Caco-2 (cell line): ENCODE results near the gene TPSG1. TPM values are rescaled to one million over a fixed set of nuclear protein-coding genes. Genes with fewer than 3 reads are reported as not detected.
"Not testable (repeated sequence)": the region's sequence is repeated elsewhere in the genome, so short reads cannot be mapped to it uniquely, and the experiment has no call there.

Experiments
- BruUV-seq: library from RNA; stranded (reverse); fragments of 400-500 nt; replicated peaks from 2 replicates; lab custom pipeline; 2021; lab: Mats Ljungman, UMichigan
- CTCF ChIA-PET: fragments of 300-600 bp; sonication (Branson Sonifier 250); formaldehyde crosslinking; loops from one replicate; lab custom pipeline; 2022; ENCODE audit warnings: antibody characterized with exemption; lab: Charles Lee
- POLR2A ChIA-PET: fragments of 300-600 bp; sonication (Branson Sonifier 250); formaldehyde crosslinking; loops from one replicate; lab custom pipeline; 2022; ENCODE audit warnings: antibody characterized with exemption; lab: Charles Lee
- DNase-seq, 2 experiments: peaks; one replicate each; pipeline versions ENCODE4 v3.0.0 to v3.0.0-alpha.2; 2020 to 2022
- H3K27me3 ChIP-seq: replicated peaks from 2 replicates; pipeline ENCODE4 v1.6.0; 2011; ENCODE audit warnings: low read length; ENCODE audit not compliant: control insufficient read depth, insufficient read depth
- H3K36me3 ChIP-seq: 2 replicates; pipeline ENCODE4 v1.5.1; 2011; ENCODE audit warnings: low read length; ENCODE audit not compliant: control insufficient read depth, insufficient read depth
- H3K4me1 ChIP-seq: fragments of 250-450 bp; sonication (Bioruptor Pico); 2 replicates; pipeline ENCODE4 v1.5.1; 2020; ENCODE audit warnings: mild to moderate bottlenecking
- H3K4me3 ChIP-seq: 2 replicates; pipeline ENCODE4 v1.5.1; 2011; ENCODE audit warnings: low read depth, mild to moderate bottlenecking, control low read depth, low read length
- H3K9me3 ChIP-seq: fragments of 250-450 bp; sonication (Bioruptor Pico); 2 replicates; pipeline ENCODE4 v1.5.1; 2020; ENCODE audit warnings: mild to moderate bottlenecking, moderate library complexity
- H3K27ac Mint-ChIP-seq: one replicate; pipeline ENCODE4 v1.8.0; 2022; ENCODE audit warnings: mixed read lengths; ENCODE audit not compliant: unreplicated experiment
- H3K27me3 Mint-ChIP-seq: one replicate; pipeline ENCODE4 v1.8.0; 2022; ENCODE audit warnings: mixed read lengths; ENCODE audit not compliant: insufficient read depth, unreplicated experiment
- H3K36me3 Mint-ChIP-seq: one replicate; pipeline ENCODE4 v1.8.0; 2022; ENCODE audit warnings: mild to moderate bottlenecking, mixed read lengths; ENCODE audit not compliant: insufficient read depth, unreplicated experiment
- H3K4me1 Mint-ChIP-seq: one replicate; pipeline ENCODE4 v1.8.0; 2022; ENCODE audit warnings: low read depth, mixed read lengths; ENCODE audit not compliant: unreplicated experiment
- H3K4me3 Mint-ChIP-seq: one replicate; pipeline ENCODE4 v1.8.0; 2022; ENCODE audit warnings: mild to moderate bottlenecking, moderate library complexity, mixed read lengths; ENCODE audit not compliant: unreplicated experiment
- H3K9me3 Mint-ChIP-seq: one replicate; pipeline ENCODE4 v1.8.0; 2022; ENCODE audit warnings: mixed read lengths; ENCODE audit not compliant: unreplicated experiment
- intact Hi-C: fragments of 100-400 bp; cut with micrococcal nuclease; formaldehyde crosslinking; loops from one replicate; pipeline ENCODE4 v1.10.0; 2022; ENCODE audit not compliant: unreplicated experiment
- total RNA-seq: library from RNA; stranded (reverse); gene quantifications from 2 replicates; pipeline ENCODE4 v1.2.3, GENCODE V29; 2022
- TF ChIP-seq, protein P1 (sequence below), 2 experiments: fragments of 200-600 bp in 1 of 2; IDR thresholded peaks; 1 replicate in 1 of 2; 2 replicates in 1 of 2; pipeline versions ENCODE4 v1.5.1 to v1.8.0; 2011 to 2022; ENCODE audit warnings: antibody characterized with exemption in 1 of 2, control low read depth in 1 of 2, inconsistent platforms in 1 of 2, low read depth in 1 of 2, low read length in 1 of 2, mild to moderate bottlenecking in 1 of 2, moderate library complexity in 1 of 2; ENCODE audit not compliant: insufficient read depth in 1 of 2, severe bottlenecking in 1 of 2, unreplicated experiment in 1 of 2

Gene TPSG1
- total RNA-seq, 1 experiment from 2014 or later = not detected

- H3K27ac Mint-ChIP-seq = no peak overlapping the region
- Histone ChIP-seq H3K9me3 (no peaks in the 10 kb centered on the region), H3K36me3 (no peaks in the 10 kb centered on the region), H3K4me1 (no peaks in the 10 kb centered on the region), H3K4me3 (no peak overlapping the region), H3K27me3 (no peaks in the 10 kb centered on the region)
- H3K9me3 Mint-ChIP-seq = no peaks in the 10 kb centered on the region
- peak in 1 of 2 experiments; percentile 25 for DNase-seq
- ChIA-PET POLR2A (no interaction called here), CTCF (interaction anchor here (1.0 kb wide), 1 partner anchor 87 kb away, joined by 3 read pairs; no protein-coding TSS in a partner anchor)
- no peak overlapping the region for H3K4me3 Mint-ChIP-seq
- no peaks in the 10 kb centered on the region for H3K36me3 Mint-ChIP-seq
- no peaks in the 10 kb centered on the region for H3K4me1 Mint-ChIP-seq
- intact Hi-C loops = no loop called here
- TF ChIP-seq, protein P1, sequence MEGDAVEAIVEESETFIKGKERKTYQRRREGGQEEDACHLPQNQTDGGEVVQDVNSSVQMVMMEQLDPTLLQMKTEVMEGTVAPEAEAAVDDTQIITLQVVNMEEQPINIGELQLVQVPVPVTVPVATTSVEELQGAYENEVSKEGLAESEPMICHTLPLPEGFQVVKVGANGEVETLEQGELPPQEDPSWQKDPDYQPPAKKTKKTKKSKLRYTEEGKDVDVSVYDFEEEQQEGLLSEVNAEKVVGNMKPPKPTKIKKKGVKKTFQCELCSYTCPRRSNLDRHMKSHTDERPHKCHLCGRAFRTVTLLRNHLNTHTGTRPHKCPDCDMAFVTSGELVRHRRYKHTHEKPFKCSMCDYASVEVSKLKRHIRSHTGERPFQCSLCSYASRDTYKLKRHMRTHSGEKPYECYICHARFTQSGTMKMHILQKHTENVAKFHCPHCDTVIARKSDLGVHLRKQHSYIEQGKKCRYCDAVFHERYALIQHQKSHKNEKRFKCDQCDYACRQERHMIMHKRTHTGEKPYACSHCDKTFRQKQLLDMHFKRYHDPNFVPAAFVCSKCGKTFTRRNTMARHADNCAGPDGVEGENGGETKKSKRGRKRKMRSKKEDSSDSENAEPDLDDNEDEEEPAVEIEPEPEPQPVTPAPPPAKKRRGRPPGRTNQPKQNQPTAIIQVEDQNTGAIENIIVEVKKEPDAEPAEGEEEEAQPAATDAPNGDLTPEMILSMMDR (IDR thresholded peaks at IDR 0.05; ENCODE audit: insufficient read depth in 1 of 2, low read depth in 1 of 2, low read length in 1 of 2, severe bottlenecking in 1 of 2, unreplicated experiment in 1 of 2) = no peak
- no peaks in the 10 kb centered on the region for H3K27me3 Mint-ChIP-seq
- BruUV-seq = no TSS peak
Observed at GRCh38 chr16:1193143-1193824, 31.8 kb downstream of the TPSG1 start.

DNA sequence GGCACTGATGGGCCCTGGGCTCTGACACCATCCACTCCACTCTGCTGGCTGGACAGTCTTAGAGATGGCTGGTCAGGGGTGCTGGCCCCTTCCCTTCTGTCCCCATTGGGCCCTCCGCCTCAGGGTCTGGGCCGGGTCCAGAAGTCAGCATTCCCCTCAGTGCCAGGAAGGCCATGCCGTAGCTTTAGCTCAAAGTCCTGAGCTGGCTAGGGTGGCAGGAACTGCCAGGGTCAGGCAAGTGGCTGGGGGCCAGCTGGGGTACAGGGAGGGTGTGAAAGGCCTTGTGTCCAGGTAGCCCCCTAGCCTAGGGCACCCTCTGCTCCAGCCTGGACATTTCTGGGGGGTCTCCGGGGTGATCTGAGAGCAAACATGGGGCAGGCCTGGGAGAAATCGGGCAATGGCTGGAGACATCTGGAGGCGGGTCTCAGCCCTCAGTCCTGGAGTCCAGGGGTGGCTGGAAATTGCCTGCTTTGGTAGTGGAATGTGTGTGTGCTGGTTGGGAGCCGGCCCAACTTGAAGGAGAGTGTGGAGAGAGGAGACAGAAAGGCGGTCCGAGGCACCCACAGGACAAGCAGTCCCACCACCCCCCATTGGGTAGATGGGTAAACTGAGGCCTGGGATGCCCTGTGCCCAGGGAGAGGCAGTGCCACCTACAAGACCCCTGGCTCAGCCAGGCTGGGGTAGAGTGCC is 32.5 kb downstream of the TPSG1 start:
- no TSS peak for BruUV-seq
- H3K4me3 Mint-ChIP-seq = no peak overlapping the region
- ChIA-PET POLR2A (no interaction called here), CTCF (no interaction called here)
- intact Hi-C loops = no loop called here
- no peaks in the 10 kb centered on the region for H3K9me3 ChIP-seq
- TF ChIP-seq, protein P1 (IDR thresholded peaks at IDR 0.05; ENCODE audit: insufficient read depth in 1 of 2, low read depth in 1 of 2, low read length in 1 of 2, severe bottlenecking in 1 of 2, unreplicated experiment in 1 of 2) = no peak
- H3K36me3 ChIP-seq = no peaks in the 10 kb centered on the region
- no peaks in the 10 kb centered on the region for H3K4me1 ChIP-seq
- H3K27ac Mint-ChIP-seq = no peak overlapping the region
- no peaks in the 10 kb centered on the region for H3K27me3 ChIP-seq
- no peak for DNase-seq
- H3K36me3 Mint-ChIP-seq = no peaks in the 10 kb centered on the region
- H3K4me1 Mint-ChIP-seq = no peaks in the 10 kb centered on the region
- no peaks in the 10 kb centered on the region for H3K27me3 Mint-ChIP-seq
- H3K9me3 Mint-ChIP-seq = no peaks in the 10 kb centered on the region
- H3K4me3 ChIP-seq = no peak overlapping the region

DNA sequence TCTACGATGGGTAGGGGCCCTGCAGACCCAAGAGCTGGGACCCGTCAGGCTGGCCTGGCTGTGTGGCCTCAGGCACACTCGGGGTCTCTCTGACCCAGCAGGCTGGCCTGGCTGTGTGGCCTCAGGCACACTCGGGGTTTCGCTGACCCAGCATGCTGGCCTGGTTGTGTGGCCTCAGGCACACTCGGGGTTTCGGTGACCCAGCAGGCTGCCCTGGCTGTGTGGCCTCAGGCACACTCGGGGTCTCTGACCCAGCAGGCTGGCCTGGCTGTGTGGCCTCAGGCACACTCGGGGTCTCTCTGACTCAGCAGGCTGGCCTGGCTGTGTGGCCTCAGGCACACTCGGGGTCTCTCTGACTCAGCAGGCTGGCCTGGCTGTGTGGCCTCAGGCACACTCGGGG is 34.3 kb downstream of the TPSG1 start:
- H3K27me3 Mint-ChIP-seq, H3K36me3 ChIP-seq, H3K27me3 ChIP-seq, intact Hi-C loops, H3K27ac Mint-ChIP-seq, H3K4me1 Mint-ChIP-seq, H3K4me3 Mint-ChIP-seq, H3K4me3 ChIP-seq, BruUV-seq, H3K9me3 Mint-ChIP-seq, H3K4me1 ChIP-seq, H3K9me3 ChIP-seq, POLR2A ChIA-PET, CTCF ChIA-PET, H3K36me3 Mint-ChIP-seq, DNase-seq: not testable (repeated sequence)
